Ishikawa (cell line): ENCODE data around the gene ANKLE1.

ENCODE experiments used
- CEBPB ChIP-seq: IDR thresholded peaks from 2 replicates; pipeline ENCODE4 v1.6.1; 2012
- CREB1 ChIP-seq: IDR thresholded peaks from 2 replicates; pipeline ENCODE4 v1.6.1; 2012; ENCODE audit warnings: low read depth
- EGR1 ChIP-seq: IDR thresholded peaks from 2 replicates; pipeline ENCODE4 v1.6.1; 2012
- EP300 ChIP-seq: IDR thresholded peaks from 2 replicates; pipeline ENCODE4 v1.6.1; 2012; ENCODE audit warnings: borderline replicate concordance
- FOXM1 ChIP-seq: IDR thresholded peaks from 2 replicates; pipeline ENCODE4 v1.6.1; 2012; ENCODE audit warnings: low read depth, borderline replicate concordance
- MAX ChIP-seq: IDR thresholded peaks from 2 replicates; pipeline ENCODE4 v1.6.1; 2012
- NFIC ChIP-seq: IDR thresholded peaks from 2 replicates; pipeline ENCODE4 v1.6.1; 2012
- RAD21 ChIP-seq: IDR thresholded peaks from 2 replicates; pipeline ENCODE4 v1.6.1; 2012; ENCODE audit warnings: low read depth
- REST ChIP-seq: IDR thresholded peaks from 2 replicates; pipeline ENCODE4 v1.6.1; 2012; ENCODE audit warnings: low read depth, mild to moderate bottlenecking
- TAF1 ChIP-seq: IDR thresholded peaks from 2 replicates; pipeline ENCODE4 v1.6.1; 2012; ENCODE audit warnings: low read depth, mild to moderate bottlenecking
- TCF12 ChIP-seq: IDR thresholded peaks from 2 replicates; pipeline ENCODE4 v1.6.1; 2012; ENCODE audit warnings: low read depth
- TEAD4 ChIP-seq: IDR thresholded peaks from 2 replicates; pipeline ENCODE4 v1.6.1; 2012
- USF1 ChIP-seq: IDR thresholded peaks from 2 replicates; pipeline ENCODE4 v1.6.1; 2012
- YY1 ChIP-seq: IDR thresholded peaks from 2 replicates; pipeline ENCODE4 v1.6.1; 2012; ENCODE audit warnings: low read depth
- ZBTB7A ChIP-seq: IDR thresholded peaks from 2 replicates; pipeline ENCODE4 v1.6.1; 2012; ENCODE audit warnings: low read depth

Gene ANKLE1

GRCh38 chr19:17302391-17303166, 20.9 kb downstream of the ANKLE1 start:
- no peak for TF ChIP-seq EGR1
- TF ChIP-seq ZBTB7A = no peak
- TF ChIP-seq EP300 = no peak
- no peak for TF ChIP-seq MAX
- TF ChIP-seq CREB1 = no peak
- TF ChIP-seq RAD21 = no peak
- TF ChIP-seq CEBPB = no peak
- TF ChIP-seq NFIC = no peak
- TF ChIP-seq TAF1 = no peak
- no peak for TF ChIP-seq YY1
- no peak for TF ChIP-seq TCF12
- no peak for TF ChIP-seq FOXM1
- TF ChIP-seq TEAD4 = no peak
- TF ChIP-seq USF1 = no peak

- TF ChIP-seq REST (no peak), MAX (peak; percentile 47; the same call in 1 of the 2 replicates), USF1 (peak; percentile 87), NFIC (no peak), ZBTB7A (peak; percentile 35), CEBPB (no peak)
Observed at GRCh38 chr19:17303167-17303939, 21.7 kb downstream of the ANKLE1 start, which contains the start of gene ABHD8. ABHD8 (minus strand) TSS chr19:17303425; CDS start chr19:17301616, 1,809 bp downstream.

GRCh38 chr19:17303940-17304267, 22.2 kb downstream of the ANKLE1 start:
- TF ChIP-seq TCF12 = no peak
- TF ChIP-seq EGR1 = no peak
- no peak for TF ChIP-seq CEBPB
- TF ChIP-seq NFIC = no peak
- no peak for TF ChIP-seq CREB1
- TF ChIP-seq TEAD4 = no peak
- TF ChIP-seq TAF1 = no peak
- no peak for TF ChIP-seq ZBTB7A
- TF ChIP-seq RAD21 = no peak
- TF ChIP-seq MAX = no peak
- no peak for TF ChIP-seq REST
- no peak for TF ChIP-seq USF1

GRCh38 chr19:17304386-17305215, 22.9 kb downstream of the ANKLE1 start:
- TF ChIP-seq TEAD4 = 0 out of 2 replicates have a peak, but pooled peaks have one; percentile 15
- no peak for TF ChIP-seq NFIC

- TF ChIP-seq NFIC = peak; percentile 98
- no peak for TF ChIP-seq CREB1
- no peak for TF ChIP-seq TAF1
- TF ChIP-seq MAX = no peak
- TF ChIP-seq CEBPB = no peak
- no peak; the same call in 1 of the 2 replicates for TF ChIP-seq TEAD4
- TF ChIP-seq FOXM1 = no peak
- TF ChIP-seq RAD21 = no peak
- 0 out of 2 replicates have a peak, but pooled peaks have one; percentile 46 for TF ChIP-seq USF1
- no peak; the same call in 1 of the 2 replicates for TF ChIP-seq ZBTB7A
- TF ChIP-seq YY1 = 0 out of 2 replicates have a peak, but pooled peaks have one; percentile 45
- TF ChIP-seq TCF12 = peak; percentile 95
- TF ChIP-seq EGR1 = no peak
- TF ChIP-seq EP300 = no peak
- TF ChIP-seq REST = no peak
Observed at GRCh38 chr19:17305216-17305516, 23.5 kb downstream of the ANKLE1 start.
